Right lobe of liver (tissue), 6 donors: ENCODE data around the gene IL1RL2. TPM values are rescaled to one million over a fixed set of nuclear protein-coding genes. Genes with fewer than 3 reads are reported as not detected.

Source experiments
- ATAC-seq, 4 donors: fragments of 200-7000 bp; cut with Tn5 transposase; one replicate each; pipeline ENCODE4 v1.9.1; 2020; ENCODE audit warnings: mild to moderate bottlenecking in 4 of 4, moderate library complexity in 4 of 4
- DNase-seq, 3 donors: peaks; one replicate each; pipeline ENCODE4 v3.0.0-alpha.2; 2020
- H3K27ac ChIP-seq, 3 donors: fragments of 200-600 bp; one replicate each; pipeline ENCODE4 v1.8.0; 2022
- H3K27me3 ChIP-seq, 2 donors: fragments of 200-600 bp; one replicate each; pipeline ENCODE4 v1.8.0; 2022
- H3K36me3 ChIP-seq, 4 donors: fragments of 200-600 bp; sonication (generic) in 1 of 4; one replicate each; pipeline versions ENCODE4 v1.5.1 to v1.8.0; 2017 to 2022; ENCODE audit warnings: control low read depth in 1 of 4
- H3K4me1 ChIP-seq, 4 donors: fragments of 200-600 bp; sonication (generic) in 1 of 4; one replicate each; pipeline versions ENCODE4 v1.5.1 to v1.8.0; 2017 to 2022; ENCODE audit warnings: control low read depth in 1 of 4
- H3K4me3 ChIP-seq, 3 donors: fragments of 200-600 bp; one replicate each; pipeline ENCODE4 v1.8.0; 2022
- H3K9me3 ChIP-seq, 4 donors: fragments of 200-600 bp; sonication (generic) in 1 of 4; one replicate each; pipeline versions ENCODE4 v1.5.1 to v1.8.0; 2017 to 2022; ENCODE audit warnings: control low read depth in 1 of 4
- POLR2A ChIP-seq: fragments of 450-650 bp; IDR thresholded peaks from one replicate; pipeline ENCODE4 v1.6.1; 2017; ENCODE audit warnings: antibody characterized with exemption, mild to moderate bottlenecking
- WGBS: methylation state at CpG from one replicate; pipeline ENCODE4 v1.1.6; 2018; ENCODE audit warnings: low coverage, low lambda C conversion rate; ENCODE audit not compliant: insufficient coverage; ENCODE audit errors: missing lambda C conversion rate; 5-methylcytosine and 5-hydroxymethylcytosine counted together
- intact Hi-C, 2 donors: fragments of 100-400 bp; cut with DNase I; formaldehyde crosslinking; loops; one replicate each; pipeline versions ENCODE4 v1.11.2 to v1.14.1; 2022
- total RNA-seq, 6 experiments: library from RNA; depleted of rRNA in 2 of 6; stranded (reverse); fragments of >200 nt in 2 of 6; fragmentation: NEBNext Ultra II Directional in 3 of 6; extraction: Animal tissue kit (Norgen Biotek cat#: 25700) in 3 of 6; gene quantifications; one replicate each; pipeline versions ENCODE4 v1.1.0 to v1.2.4, GENCODE V29; 2016 to 2023
- TF ChIP-seq, protein P1 (sequence below), 4 donors: fragments of 200-600 bp in 3 of 4; fragments of 450-650 bp in 1 of 4; IDR thresholded peaks; one replicate each; pipeline versions ENCODE4 v1.5.1 to v1.8.0; 2016 to 2022; ENCODE audit warnings: antibody characterized with exemption in 4 of 4, mild to moderate bottlenecking in 2 of 4
- donor health status: DM: no; HTN: yes; CAD: no.
- donor health status: DM: no; HTN: no; CAD: no.
- donor health status: DM: no; HTN: no; CAD: no.
- donor health status: DM: no; HTN: yes; CAD: no.
- donor health status: DM: no; HTN: yes; CAD: no.

The IL1RL2 gene
- total RNA-seq, 6 experiments from 2014 or later = 1.2 to 3.1 (median 2.3) TPM

DNA sequence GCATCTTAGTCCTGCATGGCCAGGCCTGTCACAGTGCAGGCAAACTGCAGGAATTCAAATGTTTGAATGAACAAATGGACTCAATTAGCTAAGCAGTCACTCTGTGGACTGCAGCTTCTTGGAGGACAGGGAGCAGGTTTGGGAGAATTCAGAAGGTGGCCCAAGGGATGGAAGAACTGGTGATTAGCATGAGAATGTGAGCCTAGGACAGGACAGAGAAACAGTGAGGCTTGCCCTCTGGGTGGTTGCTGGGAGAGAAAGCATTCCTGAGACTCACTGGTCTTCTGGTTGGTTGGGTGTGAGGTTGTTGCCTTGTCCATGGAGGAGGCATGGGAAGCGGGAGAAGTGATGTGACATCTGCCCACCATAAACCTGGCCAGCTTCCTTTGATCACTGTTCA, 13.7 kb downstream of the IL1RL2 start:
- Histone ChIP-seq H3K27ac (no peak overlapping the region), H3K4me3 (no peak overlapping the region), H3K36me3 (no peaks in the 10 kb centered on the region), H3K9me3 (no peaks in the 10 kb centered on the region), H3K27me3 (no peaks in the 10 kb centered on the region), H3K4me1 (peaks cover 0 to 3% (median 0%) of the 10 kb centered on the region in 4 donors)
- DNase-seq = no peak
- no CpG with 5 or more reads among the region's 1 CpG for WGBS
- TF ChIP-seq, protein P1, sequence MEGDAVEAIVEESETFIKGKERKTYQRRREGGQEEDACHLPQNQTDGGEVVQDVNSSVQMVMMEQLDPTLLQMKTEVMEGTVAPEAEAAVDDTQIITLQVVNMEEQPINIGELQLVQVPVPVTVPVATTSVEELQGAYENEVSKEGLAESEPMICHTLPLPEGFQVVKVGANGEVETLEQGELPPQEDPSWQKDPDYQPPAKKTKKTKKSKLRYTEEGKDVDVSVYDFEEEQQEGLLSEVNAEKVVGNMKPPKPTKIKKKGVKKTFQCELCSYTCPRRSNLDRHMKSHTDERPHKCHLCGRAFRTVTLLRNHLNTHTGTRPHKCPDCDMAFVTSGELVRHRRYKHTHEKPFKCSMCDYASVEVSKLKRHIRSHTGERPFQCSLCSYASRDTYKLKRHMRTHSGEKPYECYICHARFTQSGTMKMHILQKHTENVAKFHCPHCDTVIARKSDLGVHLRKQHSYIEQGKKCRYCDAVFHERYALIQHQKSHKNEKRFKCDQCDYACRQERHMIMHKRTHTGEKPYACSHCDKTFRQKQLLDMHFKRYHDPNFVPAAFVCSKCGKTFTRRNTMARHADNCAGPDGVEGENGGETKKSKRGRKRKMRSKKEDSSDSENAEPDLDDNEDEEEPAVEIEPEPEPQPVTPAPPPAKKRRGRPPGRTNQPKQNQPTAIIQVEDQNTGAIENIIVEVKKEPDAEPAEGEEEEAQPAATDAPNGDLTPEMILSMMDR (IDR thresholded peaks at IDR 0.05) = no peak
- no peak for TF ChIP-seq POLR2A
- no peak for ATAC-seq
- intact Hi-C loops = no loop called here

DNA sequence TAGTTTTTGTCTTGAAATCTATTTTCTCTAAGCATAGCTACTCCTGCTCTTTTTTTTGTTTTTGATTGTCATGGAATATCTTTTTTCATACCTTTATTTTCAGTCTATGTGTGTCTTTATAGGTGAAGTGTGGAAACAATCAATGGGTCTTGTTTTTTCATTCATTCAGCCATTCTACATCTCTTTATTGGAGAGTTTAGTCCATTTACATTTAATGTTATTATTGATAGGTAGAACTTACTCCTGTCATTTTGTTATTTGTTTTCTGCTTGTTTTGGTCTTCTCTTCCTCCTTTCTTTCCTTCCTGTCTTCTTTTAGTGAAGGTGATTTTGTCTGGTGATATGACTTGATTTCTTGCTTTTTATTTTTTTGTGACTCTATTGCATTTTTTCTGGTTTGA, 17.8 kb downstream of the IL1RL2 start:
- Histone ChIP-seq H3K9me3 (no peaks in the 10 kb centered on the region), H3K4me3 (no peak overlapping the region), H3K36me3 (no peaks in the 10 kb centered on the region), H3K27me3 (no peaks in the 10 kb centered on the region), H3K27ac (no peak overlapping the region), H3K4me1 (peaks cover 0 to 23% (median 10%) of the 10 kb centered on the region in 4 donors)
- ATAC-seq = no peak
- no peak for DNase-seq
- intact Hi-C loops = no loop called here
- TF ChIP-seq, protein P1 (IDR thresholded peaks at IDR 0.05) = no peak
- TF ChIP-seq POLR2A = no peak

DNA sequence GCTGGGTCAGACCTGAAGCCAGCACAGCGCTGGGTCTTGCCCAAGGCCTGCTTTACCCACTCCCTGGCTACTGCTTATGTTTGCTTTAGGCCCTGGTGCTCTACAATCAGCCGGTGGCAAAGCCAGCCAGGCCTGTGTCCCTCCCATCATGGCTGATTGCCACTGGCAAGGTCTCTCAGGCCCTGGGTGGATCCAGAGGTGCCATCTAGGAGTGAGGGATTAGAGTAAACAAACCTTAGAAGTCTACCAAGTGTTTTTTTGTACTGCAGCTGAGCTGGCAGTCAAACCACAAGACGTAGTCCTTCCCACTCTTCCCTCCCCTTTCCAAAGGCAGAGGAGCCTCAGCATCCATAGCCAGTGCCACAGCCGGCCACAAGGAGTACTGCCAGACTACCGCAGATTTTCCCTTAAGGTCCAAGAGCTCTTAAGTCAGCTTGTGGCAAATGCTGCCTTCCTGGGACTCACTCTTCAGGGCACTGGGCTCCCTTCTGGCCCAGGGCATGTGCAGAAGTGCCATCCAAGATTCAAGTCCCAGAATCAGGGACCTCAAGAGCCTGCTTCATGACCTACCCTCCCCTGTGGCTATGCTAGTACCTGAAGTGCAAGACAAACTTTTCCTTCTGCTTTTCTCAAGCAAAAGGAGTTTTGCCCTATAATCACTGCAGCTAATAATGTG, 20.0 kb downstream of the IL1RL2 start:
- Histone ChIP-seq H3K4me3 (no peak overlapping the region), H3K27me3 (no peaks in the 10 kb centered on the region), H3K9me3 (no peaks in the 10 kb centered on the region), H3K4me1 (peaks cover 0 to 23% (median 10%) of the 10 kb centered on the region in 4 donors), H3K27ac (peak overlapping the region in 2 of 3 donors; percentile 39 to 61), H3K36me3 (no peaks in the 10 kb centered on the region)
- DNase-seq (peak; percentile 84 to 96 (median 94)), ATAC-seq (peak; percentile 97 to 99 (median 98))
- 62% methylated on average over 4 of the region's 5 CpGs for WGBS
- TF ChIP-seq, protein P1 (IDR thresholded peaks at IDR 0.05) = no peak
- no peak for TF ChIP-seq POLR2A
- intact Hi-C loops = no loop called here

DNA sequence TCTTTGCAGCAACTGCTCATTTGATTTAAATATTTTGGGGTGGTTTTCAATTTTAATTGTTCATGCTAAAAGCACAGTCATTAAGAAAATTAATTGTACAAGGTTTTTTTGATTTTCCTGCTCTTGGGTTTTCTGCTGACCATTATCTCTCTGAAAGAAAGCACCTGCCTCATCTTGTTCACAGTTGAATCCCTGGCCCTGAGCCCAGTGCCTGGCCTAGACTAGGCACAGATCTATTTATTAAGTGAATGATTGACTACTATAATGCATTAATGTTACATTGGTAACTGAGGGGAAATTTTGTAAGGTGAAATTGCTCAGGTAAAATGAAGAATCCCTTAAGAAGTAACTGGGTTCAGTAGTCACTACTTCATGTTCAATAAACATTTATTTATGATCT, 22.0 kb downstream of the IL1RL2 start:
- Histone ChIP-seq H3K4me3 (no peak overlapping the region), H3K27me3 (no peaks in the 10 kb centered on the region), H3K4me1 (peaks cover 0 to 23% (median 10%) of the 10 kb centered on the region in 4 donors), H3K36me3 (no peaks in the 10 kb centered on the region), H3K27ac (no peak overlapping the region), H3K9me3 (no peaks in the 10 kb centered on the region)
- intact Hi-C loops = no loop called here
- ATAC-seq = peak; percentile 42 to 76 (median 48)
- DNase-seq = peak; percentile 67 to 76 (median 74)
- TF ChIP-seq POLR2A = no peak
- TF ChIP-seq, protein P1 (IDR thresholded peaks at IDR 0.05) = no peak
